Naive thymus-derived CD4-positive, alpha-beta T cell (primary cell): ENCODE data around the gene SFRP5. TPM values are rescaled to one million over a fixed set of nuclear protein-coding genes. Genes with fewer than 3 reads are reported as not detected.

ENCODE experiments used
- ATAC-seq: fragments of 150-1000 bp; cut with Tn5 transposase; 2 replicates; pipeline ENCODE4 v1.10.0; 2021; ENCODE audit warnings: mild to moderate bottlenecking, moderate library complexity
- CTCF ChIA-PET: fragments of 350-600 bp; sonication (Branson Sonifier 250); formaldehyde crosslinking; loops from one replicate; lab custom pipeline; 2021; ENCODE audit warnings: antibody characterized with exemption; lab: Charles Lee
- POLR2A ChIA-PET: fragments of 350-600 bp; sonication (Branson Sonifier 250); formaldehyde crosslinking; loops from one replicate; lab custom pipeline; 2021; ENCODE audit warnings: antibody characterized with exemption, inconsistent platforms; lab: Charles Lee
- DNase-seq, 9 donors: peaks; one replicate each; pipeline versions ENCODE4 v3.0.0 to v3.0.0-alpha.2; 2020 to 2022; ENCODE audit warnings: mixed read lengths in 1 of 9
- H3K27ac ChIP-seq: one replicate; pipeline ENCODE4 v1.7.0; 2013; ENCODE audit warnings: mild to moderate bottlenecking, low read depth, low read length, moderate library complexity
- H3K27me3 ChIP-seq, 2 donors: one replicate each; pipeline ENCODE4 v1.7.0; 2013; ENCODE audit warnings: low read length in 2 of 2, mild to moderate bottlenecking in 2 of 2, moderate library complexity in 2 of 2; ENCODE audit not compliant: control insufficient read depth in 2 of 2, insufficient read depth in 2 of 2
- H3K36me3 ChIP-seq, 3 experiments: 1 replicate in 2 of 3; 2 replicates in 1 of 3; pipeline ENCODE4 v1.7.0; 2013; ENCODE audit warnings: low read length in 3 of 3, mild to moderate bottlenecking in 3 of 3, moderate library complexity in 1 of 3; ENCODE audit not compliant: insufficient read depth in 3 of 3, control insufficient read depth in 2 of 3
- H3K4me1 ChIP-seq, 2 donors: one replicate each; pipeline ENCODE4 v1.7.0; 2013; ENCODE audit warnings: low read length in 2 of 2, mild to moderate bottlenecking in 2 of 2, moderate library complexity in 1 of 2; ENCODE audit not compliant: control insufficient read depth in 2 of 2, insufficient read depth in 2 of 2
- H3K4me3 ChIP-seq: 2 replicates; pipeline ENCODE4 v1.7.0; 2013; ENCODE audit warnings: mild to moderate bottlenecking, low read length
- H3K9me3 ChIP-seq, 3 experiments: 1 replicate in 2 of 3; 2 replicates in 1 of 3; pipeline ENCODE4 v1.7.0; 2013; ENCODE audit warnings: low read length in 3 of 3; ENCODE audit not compliant: control insufficient read depth in 2 of 3
- H3K27ac Mint-ChIP-seq, 9 donors: one replicate each; pipeline ENCODE4 v1.8.0; 2020 to 2022; ENCODE audit warnings: mixed read lengths in 9 of 9, mild to moderate bottlenecking in 8 of 9, moderate library complexity in 5 of 9, inconsistent platforms in 2 of 9
- H3K27me3 Mint-ChIP-seq, 5 donors: one replicate each; pipeline ENCODE4 v1.8.0; 2021 to 2022; ENCODE audit warnings: mixed read lengths in 5 of 5, mild to moderate bottlenecking in 1 of 5
- H3K36me3 Mint-ChIP-seq, 5 donors: one replicate each; pipeline ENCODE4 v1.8.0; 2020 to 2022; ENCODE audit warnings: mixed read lengths in 5 of 5, mild to moderate bottlenecking in 3 of 5, inconsistent platforms in 1 of 5
- H3K4me1 Mint-ChIP-seq, 7 donors: one replicate each; pipeline ENCODE4 v1.8.0; 2020 to 2022; ENCODE audit warnings: mixed read lengths in 7 of 7, mild to moderate bottlenecking in 3 of 7, inconsistent platforms in 1 of 7
- H3K4me3 Mint-ChIP-seq, 10 donors: one replicate each; pipeline ENCODE4 v1.8.0; 2020 to 2022; ENCODE audit warnings: mild to moderate bottlenecking in 10 of 10, mixed read lengths in 10 of 10, moderate library complexity in 6 of 10, inconsistent platforms in 2 of 10
- H3K9me3 Mint-ChIP-seq, 11 donors: one replicate each; pipeline ENCODE4 v1.8.0; 2020 to 2022; ENCODE audit warnings: mixed read lengths in 11 of 11, mild to moderate bottlenecking in 4 of 11, inconsistent platforms in 1 of 11, moderate library complexity in 1 of 11
- intact Hi-C, 2 donors: fragments of 100-400 bp; cut with micrococcal nuclease; formaldehyde crosslinking; loops; one replicate each; pipeline ENCODE4 v1.15.1; 2023
- polyA plus RNA-seq, 2 donors: library from polyadenylated mRNA; unstranded; fragments of 300-500 nt; fragmentation: Illumina TruSeq; gene quantifications; one replicate each; pipeline ENCODE4 v1.2.3, GENCODE V29; 2021
- total RNA-seq, 6 experiments: library from RNA in 5 of 6; stranded (reverse) in 5 of 6; gene quantifications; 1 replicate in 5 of 6; 2 replicates in 1 of 6; pipeline ENCODE4 v1.2.3 and lab custom pipeline; 2021 to 2026

Gene SFRP5
- total and polyA plus RNA-seq, 7 experiments from 2014 or later: 0.43 to 1.0 (median 0.46) TPM; not detected in 4

DNA sequence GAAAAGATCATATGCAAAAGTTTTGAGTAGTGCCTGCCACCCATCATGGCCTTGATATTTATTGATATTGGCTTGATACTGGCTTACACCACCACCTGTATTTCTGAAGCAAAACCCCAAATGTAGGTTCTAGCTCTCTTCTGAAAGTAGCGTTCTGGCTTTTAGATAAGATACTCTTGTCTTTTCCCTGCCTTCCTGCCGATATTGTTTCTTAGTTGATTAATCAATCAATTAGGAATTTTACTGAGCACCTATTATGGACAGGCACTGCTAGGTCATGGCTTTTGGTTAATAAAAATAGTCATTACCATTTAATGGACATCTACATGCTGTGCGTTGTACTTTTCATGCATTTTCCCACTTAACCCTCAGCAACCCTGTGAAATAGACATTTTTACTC, 7.9 kb downstream of the SFRP5 start:
- Mint-ChIP-seq H3K36me3 (peaks cover 0 to 43% (median 11%) of the 10 kb centered on the region in 5 donors), H3K27ac (peak overlapping the region in 3 of 9 donors; percentile 13 to 65 (median 19)), H3K9me3 (peaks cover 0 to 2% (median 0%) of the 10 kb centered on the region in 11 donors), H3K27me3 (peaks cover 0 to 5% (median 3%) of the 10 kb centered on the region in 5 donors), H3K4me1 (peaks cover 0 to 7% (median 0%) of the 10 kb centered on the region in 7 donors), H3K4me3 (no peak overlapping the region)
- Histone ChIP-seq H3K4me3 (no peak overlapping the region), H3K4me1 (no peaks in the 10 kb centered on the region), H3K36me3 (peaks cover 0 to 35% (median 8%) of the 10 kb centered on the region in 3 experiments), H3K27me3 (no peaks in the 10 kb centered on the region), H3K9me3 (no peaks in the 10 kb centered on the region), H3K27ac (no peak overlapping the region)
- ChIA-PET POLR2A (interaction anchor here (0.7 to 1.8 kb wide), 3 partner anchors 18 to 106 kb away, joined by 3 read pairs; partner anchors contain the start of gene ZFYVE27), CTCF (interaction anchor here (4.5 kb wide), 1 partner anchor 105 kb away, joined by 33 read pairs; no protein-coding TSS in a partner anchor)
- intact Hi-C loops: loop anchor here in 1 of 2 donors (10.0 kb wide), 1 partner anchor 261 kb away; no protein-coding TSS in a partner anchor
- ATAC-seq: no peak
- DNase-seq: no peak

- Mint-ChIP-seq H3K27ac (no peak overlapping the region), H3K9me3 (peaks cover 0 to 2% (median 0%) of the 10 kb centered on the region in 11 donors), H3K36me3 (peaks cover 0 to 43% (median 11%) of the 10 kb centered on the region in 5 donors), H3K4me1 (peaks cover 0 to 7% (median 0%) of the 10 kb centered on the region in 7 donors), H3K4me3 (no peak overlapping the region), H3K27me3 (peaks cover 0 to 5% (median 0%) of the 10 kb centered on the region in 5 donors)
- Histone ChIP-seq H3K36me3 (peaks cover 0 to 37% (median 8%) of the 10 kb centered on the region in 3 experiments), H3K9me3 (no peaks in the 10 kb centered on the region), H3K4me3 (no peak overlapping the region), H3K27me3 (no peaks in the 10 kb centered on the region), H3K27ac (no peak overlapping the region), H3K4me1 (no peaks in the 10 kb centered on the region)
- CTCF ChIA-PET: interaction anchor here (4.5 kb wide), 1 partner anchor 106 kb away, joined by 33 read pairs; no protein-coding TSS in a partner anchor
- POLR2A ChIA-PET: interaction anchor here (0.7 kb wide), 2 partner anchors 18 to 106 kb away, joined by 3 read pairs; no protein-coding TSS in a partner anchor
- ATAC-seq (no peak), DNase-seq (no peak)
- intact Hi-C loops: loop anchor here in 1 of 2 donors (10.0 kb wide), 1 partner anchor 261 kb away; no protein-coding TSS in a partner anchor
Observed at GRCh38 chr10:97763411-97763810, 8.4 kb downstream of the SFRP5 start.

GRCh38 chr10:97762816-97763215, 9.0 kb downstream of the SFRP5 start:
- intact Hi-C loops: loop anchor here in 1 of 2 donors (10.0 kb wide), 1 partner anchor 262 kb away; no protein-coding TSS in a partner anchor
- no peak overlapping the region for H3K4me3 ChIP-seq
- Mint-ChIP-seq H3K27ac (no peak overlapping the region), H3K27me3 (no peaks in the 10 kb centered on the region), H3K9me3 (no peaks in the 10 kb centered on the region), H3K4me3 (no peak overlapping the region), H3K36me3 (peaks cover 0 to 42% (median 6%) of the 10 kb centered on the region in 5 donors), H3K4me1 (peaks cover 0 to 6% (median 0%) of the 10 kb centered on the region in 7 donors)
- ChIA-PET POLR2A (no interaction called here), CTCF (interaction anchor here (1.1 to 4.5 kb wide), 4 partner anchors 18 to 106 kb away, joined by 3 to 33 read pairs (median 5); no protein-coding TSS in a partner anchor)
- ATAC-seq (no peak), DNase-seq (no peak)
- H3K27me3 ChIP-seq: no peaks in the 10 kb centered on the region
- no peaks in the 10 kb centered on the region for H3K9me3 ChIP-seq
- peaks cover 0 to 37% (median 8%) of the 10 kb centered on the region in 3 experiments for H3K36me3 ChIP-seq
- no peak overlapping the region for H3K27ac ChIP-seq
- no peaks in the 10 kb centered on the region for H3K4me1 ChIP-seq

- Mint-ChIP-seq H3K27me3 (no peaks in the 10 kb centered on the region), H3K36me3 (peaks cover 0 to 46% (median 5%) of the 10 kb centered on the region in 5 donors), H3K4me3 (no peak overlapping the region), H3K4me1 (peaks cover 0 to 6% (median 0%) of the 10 kb centered on the region in 7 donors), H3K9me3 (no peaks in the 10 kb centered on the region), H3K27ac (no peak overlapping the region)
- Histone ChIP-seq H3K27me3 (no peaks in the 10 kb centered on the region), H3K4me3 (no peak overlapping the region), H3K9me3 (no peaks in the 10 kb centered on the region), H3K4me1 (no peaks in the 10 kb centered on the region), H3K36me3 (peaks cover 0 to 44% (median 8%) of the 10 kb centered on the region in 3 experiments), H3K27ac (no peak overlapping the region)
- ChIA-PET CTCF (interaction anchor here (1.1 to 4.5 kb wide), 4 partner anchors 19 to 107 kb away, joined by 3 to 33 read pairs (median 5); no protein-coding TSS in a partner anchor), POLR2A (no interaction called here)
- ATAC-seq (no peak), DNase-seq (no peak)
- intact Hi-C loops: loop anchor here in 1 of 2 donors (10.0 kb wide), 1 partner anchor 263 kb away; no protein-coding TSS in a partner anchor
Observed at GRCh38 chr10:97762056-97762455, 9.7 kb downstream of the SFRP5 start.

DNA sequence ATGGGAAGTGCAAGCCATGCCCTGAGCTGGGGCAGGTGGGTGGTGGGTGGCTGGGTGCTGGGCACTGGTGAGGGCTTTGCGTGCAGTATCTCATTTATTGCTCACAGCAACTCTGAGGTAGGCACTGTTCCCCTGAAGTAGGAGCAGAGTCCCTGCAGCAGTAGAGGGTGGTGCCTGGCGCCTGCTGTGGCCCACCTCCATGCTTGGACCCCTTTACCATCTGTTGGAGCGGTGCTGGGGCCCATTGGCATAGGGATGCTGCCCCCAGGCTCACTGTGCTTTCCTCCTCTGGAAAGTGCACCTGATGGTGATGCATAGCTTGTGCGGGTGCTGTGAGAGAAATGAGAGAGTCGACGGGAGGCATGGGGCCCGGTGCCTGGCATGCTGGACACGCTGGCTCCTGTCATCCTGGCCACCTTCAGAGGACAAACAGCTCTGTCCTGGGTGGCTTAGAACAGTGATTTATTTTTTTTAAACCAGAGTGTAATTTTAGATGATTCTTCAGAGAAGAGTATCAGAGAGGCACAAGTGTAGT, 10.4 kb downstream of the SFRP5 start:
- Mint-ChIP-seq H3K36me3 (peaks cover 0 to 51% (median 5%) of the 10 kb centered on the region in 5 donors), H3K4me1 (peaks cover 0 to 6% (median 0%) of the 10 kb centered on the region in 7 donors), H3K27ac (peak overlapping the region in 2 of 9 donors; percentile 57 to 78), H3K9me3 (no peaks in the 10 kb centered on the region), H3K4me3 (no peak overlapping the region), H3K27me3 (no peaks in the 10 kb centered on the region)
- ChIA-PET POLR2A (no interaction called here), CTCF (interaction anchor here (0.5 to 4.5 kb wide), 6 partner anchors 11 to 110 kb away, joined by 3 to 33 read pairs (median 6); no protein-coding TSS in a partner anchor)
- intact Hi-C loops: loop anchor here in 1 of 2 donors (10.0 kb wide), 1 partner anchor 263 kb away; no protein-coding TSS in a partner anchor
- no peaks in the 10 kb centered on the region for H3K27me3 ChIP-seq
- no peaks in the 10 kb centered on the region for H3K9me3 ChIP-seq
- ATAC-seq (no peak), DNase-seq (no peak)
- no peak overlapping the region for H3K27ac ChIP-seq
- H3K36me3 ChIP-seq: peaks cover 0 to 50% (median 8%) of the 10 kb centered on the region in 3 experiments
- H3K4me3 ChIP-seq: no peak overlapping the region
- no peaks in the 10 kb centered on the region for H3K4me1 ChIP-seq

GRCh38 chr10:97760461-97761257, 11.1 kb downstream of the SFRP5 start:
- Mint-ChIP-seq H3K27ac (peak overlapping the region in 3 of 9 donors; percentile 21 to 59 (median 57)), H3K4me1 (peaks cover 0 to 6% (median 0%) of the 10 kb centered on the region in 7 donors), H3K36me3 (peaks cover 0 to 45% (median 5%) of the 10 kb centered on the region in 5 donors), H3K27me3 (no peaks in the 10 kb centered on the region), H3K4me3 (no peak overlapping the region), H3K9me3 (no peaks in the 10 kb centered on the region)
- H3K4me3 ChIP-seq: no peak overlapping the region
- ATAC-seq (no peak), DNase-seq (no peak)
- POLR2A ChIA-PET: interaction anchor here (0.7 to 1.4 kb wide), 3 partner anchors 19 to 109 kb away, joined by 3 read pairs; partner anchors contain the start of gene ZFYVE27
- H3K4me1 ChIP-seq: no peaks in the 10 kb centered on the region
- no peaks in the 10 kb centered on the region for H3K9me3 ChIP-seq
- peaks cover 0 to 58% (median 9%) of the 10 kb centered on the region in 3 experiments for H3K36me3 ChIP-seq
- intact Hi-C loops: loop anchor here in 1 of 2 donors (10.0 kb wide), 1 partner anchor 264 kb away; no protein-coding TSS in a partner anchor
- CTCF ChIA-PET: interaction anchor here (0.5 to 4.5 kb wide), 13 partner anchors 10 to 399 kb away, joined by 3 to 33 read pairs (median 3); no protein-coding TSS in a partner anchor
- H3K27ac ChIP-seq: no peak overlapping the region
- no peaks in the 10 kb centered on the region for H3K27me3 ChIP-seq
